ENCODE measurements around the gene MAK.

DNA sequence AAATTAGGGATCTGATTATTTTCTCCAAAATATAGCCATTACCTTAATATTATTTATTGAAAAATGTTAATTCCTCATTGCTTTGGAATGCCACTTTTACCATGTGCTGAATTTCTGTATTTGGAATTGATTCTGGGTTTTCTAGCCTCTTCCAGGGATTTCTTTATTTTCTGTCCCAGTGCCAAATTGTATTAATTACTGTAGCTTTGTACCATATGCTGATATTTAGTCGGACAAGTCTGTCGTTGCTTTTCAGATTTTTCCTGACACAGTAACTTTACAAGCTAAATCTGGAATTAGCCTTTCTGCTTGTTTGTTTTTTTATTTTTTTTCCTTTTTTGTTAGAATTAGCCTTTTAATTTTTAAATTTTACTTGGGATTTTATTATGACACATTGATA, 101.6 kb downstream of the MAK start:
- TF ChIP-seq CTCF (IDR thresholded peaks at IDR 0.05; ENCODE audit: poor library complexity, severe bottlenecking) (no peak), RAD21 (conservative IDR thresholded peaks at IDR 0.05) (no peak), SMC3 (conservative IDR thresholded peaks at IDR 0.05; ENCODE audit: poor library complexity) (no peak)
